ENCODE measurements around the gene OSBPL10.

GRCh38 chr3:31966978-31967591 is 14.0 kb downstream of the OSBPL10 start:
- no peak for TF ChIP-seq POLR2A (IDR thresholded peaks at IDR 0.05; ENCODE audit: low read depth, low read length)
- no peak for TF ChIP-seq CHD1 (IDR thresholded peaks at IDR 0.05; ENCODE audit: low read depth, low read length)
- no peak for TF ChIP-seq CTCF (conservative IDR thresholded peaks at IDR 0.05; ENCODE audit: low read depth, low read length)
- no peak for TF ChIP-seq MAZ (IDR thresholded peaks at IDR 0.05; ENCODE audit: borderline replicate concordance, low read depth, low read length)
- TF ChIP-seq USF2 (IDR thresholded peaks at IDR 0.05; ENCODE audit: low read depth, low read length), result no peak
